ENCODE measurements around the gene ASXL1. TPM values are rescaled to one million over a fixed set of nuclear protein-coding genes. Genes with fewer than 3 reads are reported as not detected.
"Not testable (repeated sequence)": the region's sequence is repeated elsewhere in the genome, so short reads cannot be mapped to it uniquely, and the experiment has no call there.

Gene ASXL1
- total and polyA plus RNA-seq, 8 donors: 9.0 to 185 (median 61.7) TPM

- 40 to 62% (median 60%) methylated on average over 6 of the region's 6 CpGs for WGBS, 5 donors
- Histone ChIP-seq H3K36me3 (peaks cover 0 to 59% (median 45%) of the 10 kb centered on the region in 4 donors), H3K4me1 (peaks cover 41 to 65% (median 56%) of the 10 kb centered on the region in 4 donors), H3K27me3 (no peaks in the 10 kb centered on the region), H3K9me3 (no peaks in the 10 kb centered on the region), H3K4me3 (no peak overlapping the region), H3K27ac (peak overlapping the region in 2 of 5 donors; percentile 4 to 11)
- no peak for DNase-seq
- no peak for TF ChIP-seq EP300 (IDR thresholded peaks at IDR 0.05)
- no peak for TF ChIP-seq CTCF (IDR thresholded peaks at IDR 0.05)
- TF ChIP-seq POLR2AphosphoS5 (IDR thresholded peaks at IDR 0.05): no peak
- TF ChIP-seq POLR2A (IDR thresholded peaks at IDR 0.05): no peak
- intact Hi-C loops (cut with DNase I; ENCODE audit: low total_unique reads): no loop called here
These were observed 10.8 kb downstream of the ASXL1 start for GRCh38 chr20:32368925-32369324.

- Histone ChIP-seq H3K9me3 (no peaks in the 10 kb centered on the region), H3K27me3 (no peaks in the 10 kb centered on the region), H3K4me3 (no peak overlapping the region), H3K4me1 (peaks cover 21 to 45% (median 37%) of the 10 kb centered on the region in 4 donors), H3K36me3 (peaks cover 4 to 75% (median 64%) of the 10 kb centered on the region in 4 donors), H3K27ac (no peak overlapping the region)
- no peak for TF ChIP-seq CTCF (IDR thresholded peaks at IDR 0.05)
- no peak for TF ChIP-seq POLR2A (IDR thresholded peaks at IDR 0.05)
- no peak for TF ChIP-seq POLR2AphosphoS5 (IDR thresholded peaks at IDR 0.05)
- TF ChIP-seq EP300 (IDR thresholded peaks at IDR 0.05): no peak
- intact Hi-C loops (cut with DNase I; ENCODE audit: low total_unique reads): no loop called here
- no peak for DNase-seq
- WGBS, 5 donors: 84 to 100% (median 98%) methylated on average over 2 of the region's 2 CpGs
These were observed 12.8 kb downstream of the ASXL1 start for GRCh38 chr20:32370897-32371296.

- intact Hi-C loops (cut with DNase I; ENCODE audit: low total_unique reads): no loop called here
- H3K4me3 ChIP-seq: no peak overlapping the region
- peaks cover 0 to under 1% (median 0%) of the 10 kb centered on the region in 4 donors for H3K4me1 ChIP-seq
- H3K9me3 ChIP-seq: no peaks in the 10 kb centered on the region
- no peaks in the 10 kb centered on the region for H3K27me3 ChIP-seq
- DNase-seq: no peak
- H3K36me3 ChIP-seq: peaks cover 4 to 51% (median 38%) of the 10 kb centered on the region in 4 donors
- 63 to 81% (median 76%) methylated on average over 2 of the region's 2 CpGs for WGBS, 5 donors
- TF ChIP-seq CTCF (IDR thresholded peaks at IDR 0.05): no peak
- TF ChIP-seq POLR2A (IDR thresholded peaks at IDR 0.05): no peak
- no peak for TF ChIP-seq EP300 (IDR thresholded peaks at IDR 0.05)
- TF ChIP-seq POLR2AphosphoS5 (IDR thresholded peaks at IDR 0.05): no peak
- no peak overlapping the region for H3K27ac ChIP-seq
These were observed 20.3 kb downstream of the ASXL1 start for GRCh38 chr20:32378461-32378860.

GRCh38 chr20:32380037-32380436 is 21.9 kb downstream of the ASXL1 start:
- intact Hi-C loops (cut with DNase I; ENCODE audit: low total_unique reads); H3K4me3 ChIP-seq; DNase-seq; H3K9me3 ChIP-seq; H3K27ac ChIP-seq; H3K27me3 ChIP-seq: not testable (repeated sequence)
- peaks cover 0 to 35% (median 24%) of the 10 kb centered on the region in 4 donors for H3K36me3 ChIP-seq
- H3K4me1 ChIP-seq: peaks cover 4 to 15% (median 12%) of the 10 kb centered on the region in 4 donors
- 83 to 98% (median 94%) methylated on average over 9 of the region's 9 CpGs for WGBS, 5 donors

- 85 to 91% (median 88%) methylated on average over 3 of the region's 3 CpGs for WGBS, 5 donors
- H3K4me1 ChIP-seq: peaks cover 4 to 22% (median 16%) of the 10 kb centered on the region in 4 donors
- H3K9me3 ChIP-seq: no peaks in the 10 kb centered on the region
- H3K36me3 ChIP-seq: peaks cover 0 to 28% (median 19%) of the 10 kb centered on the region in 4 donors
- H3K27ac ChIP-seq: no peak overlapping the region
- no peaks in the 10 kb centered on the region for H3K27me3 ChIP-seq
- no peak for DNase-seq
- no peak for TF ChIP-seq CTCF (IDR thresholded peaks at IDR 0.05)
- no peak for TF ChIP-seq POLR2A (IDR thresholded peaks at IDR 0.05)
- TF ChIP-seq EP300 (IDR thresholded peaks at IDR 0.05): no peak
- TF ChIP-seq POLR2AphosphoS5 (IDR thresholded peaks at IDR 0.05): no peak
- intact Hi-C loops (cut with DNase I; ENCODE audit: low total_unique reads): no loop called here
- no peak overlapping the region for H3K4me3 ChIP-seq
These were observed 22.6 kb downstream of the ASXL1 start for GRCh38 chr20:32380745-32381144.

All from stomach (tissue), 9 donors.